Measurements from ENCODE around the gene CPD. TPM values are rescaled to one million over a fixed set of nuclear protein-coding genes. Genes with fewer than 3 reads are reported as not detected.

Gene CPD
- total and polyA plus RNA-seq, 9 of the 15 experiments (the other 6 are each of a cell fraction or from before 2014, with no cell fraction given) = 4.5 to 24.4 (median 20.4) TPM

GRCh38 chr17:30378825-30379302 is at the start of gene CPD (continued):
- TF ChIP-seq CCNT2 (IDR thresholded peaks at IDR 0.05; ENCODE audit: borderline replicate concordance, extremely low read depth, insufficient read length, low read depth, low read length) = no peak
- TF ChIP-seq ZNF324 (CRISPR knock-in tag; IDR thresholded peaks at IDR 0.05) = no peak
- TF ChIP-seq CBX1 (IDR thresholded peaks at IDR 0.05; ENCODE audit: low read depth) = peak; percentile 58; the same call in 1 of the 2 replicates
- no peak for TF ChIP-seq ZBTB5 (IDR thresholded peaks at IDR 0.05)
- peak; percentile 59 for TF ChIP-seq PHF20 (IDR thresholded peaks at IDR 0.05; ENCODE audit: partially characterized antibody)
- no peak for TF ChIP-seq ZNF174 (CRISPR knock-in tag; IDR thresholded peaks at IDR 0.05)
- no peak for TF ChIP-seq ZNF23 (CRISPR knock-in tag; IDR thresholded peaks at IDR 0.05)
- TF ChIP-seq MLX (CRISPR knock-in tag; conservative IDR thresholded peaks at IDR 0.05) = no peak
- TF ChIP-seq PHF21A (IDR thresholded peaks at IDR 0.05; ENCODE audit: borderline replicate concordance, low read depth) = no peak
- no peak for TF ChIP-seq ZNF146 (CRISPR knock-in tag; IDR thresholded peaks at IDR 0.05; ENCODE audit: unreplicated experiment)
- TF ChIP-seq MCM7 (IDR thresholded peaks at IDR 0.05) = no peak
- TF ChIP-seq TSC22D4 (tag; IDR thresholded peaks at IDR 0.05) = no peak
- TF ChIP-seq TFAP4 (CRISPR knock-in tag; IDR thresholded peaks at IDR 0.05; ENCODE audit: borderline replicate concordance) = 0 out of 2 replicates have a peak, but pooled peaks have one; percentile 17
- TF ChIP-seq, protein P1, sequence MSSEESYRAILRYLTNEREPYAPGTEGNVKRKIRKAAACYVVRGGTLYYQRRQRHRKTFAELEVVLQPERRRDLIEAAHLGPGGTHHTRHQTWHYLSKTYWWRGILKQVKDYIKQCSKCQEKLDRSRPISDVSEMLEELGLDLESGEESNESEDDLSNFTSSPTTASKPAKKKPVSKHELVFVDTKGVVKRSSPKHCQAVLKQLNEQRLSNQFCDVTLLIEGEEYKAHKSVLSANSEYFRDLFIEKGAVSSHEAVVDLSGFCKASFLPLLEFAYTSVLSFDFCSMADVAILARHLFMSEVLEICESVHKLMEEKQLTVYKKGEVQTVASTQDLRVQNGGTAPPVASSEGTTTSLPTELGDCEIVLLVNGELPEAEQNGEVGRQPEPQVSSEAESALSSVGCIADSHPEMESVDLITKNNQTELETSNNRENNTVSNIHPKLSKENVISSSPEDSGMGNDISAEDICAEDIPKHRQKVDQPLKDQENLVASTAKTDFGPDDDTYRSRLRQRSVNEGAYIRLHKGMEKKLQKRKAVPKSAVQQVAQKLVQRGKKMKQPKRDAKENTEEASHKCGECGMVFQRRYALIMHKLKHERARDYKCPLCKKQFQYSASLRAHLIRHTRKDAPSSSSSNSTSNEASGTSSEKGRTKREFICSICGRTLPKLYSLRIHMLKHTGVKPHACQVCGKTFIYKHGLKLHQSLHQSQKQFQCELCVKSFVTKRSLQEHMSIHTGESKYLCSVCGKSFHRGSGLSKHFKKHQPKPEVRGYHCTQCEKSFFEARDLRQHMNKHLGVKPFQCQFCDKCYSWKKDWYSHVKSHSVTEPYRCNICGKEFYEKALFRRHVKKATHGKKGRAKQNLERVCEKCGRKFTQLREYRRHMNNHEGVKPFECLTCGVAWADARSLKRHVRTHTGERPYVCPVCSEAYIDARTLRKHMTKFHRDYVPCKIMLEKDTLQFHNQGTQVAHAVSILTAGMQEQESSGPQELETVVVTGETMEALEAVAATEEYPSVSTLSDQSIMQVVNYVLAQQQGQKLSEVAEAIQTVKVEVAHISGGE (CRISPR knock-in tag; IDR thresholded peaks at IDR 0.05) = no peak
- no peak for TF ChIP-seq SMC3 (conservative IDR thresholded peaks at IDR 0.05; ENCODE audit: insufficient read depth, low read depth, low read length)
- TF ChIP-seq HDAC1 (IDR thresholded peaks at IDR 0.05) = no peak
- TF ChIP-seq CREB1 (IDR thresholded peaks at IDR 0.05) = 0 out of 2 replicates have a peak, but pooled peaks have one; percentile 72
- peak; percentile 78 for TF ChIP-seq CREB1 (CRISPR knock-in tag; IDR thresholded peaks at IDR 0.05)
- no peak for TF ChIP-seq HBP1 (CRISPR knock-in tag; IDR thresholded peaks at IDR 0.05)
- TF ChIP-seq ELF4 (CRISPR knock-in tag; IDR thresholded peaks at IDR 0.05) = no peak
- no peak for TF ChIP-seq HEY1 (CRISPR knock-in tag; IDR thresholded peaks at IDR 0.05; ENCODE audit: borderline replicate concordance)
